ACC112 (cell line): Measurements from ENCODE around the gene MPI.
A peak's percentile ranks its signal among the peaks of the same experiment; 100 is the strongest.
"Not testable (repeated sequence)": the region's sequence is repeated elsewhere in the genome, so short reads cannot be mapped to it uniquely, and the experiment has no call there.

ENCODE experiments used
- H2AFZ ChIP-seq: fragments of 200-600 bp; sonication (generic); one replicate; pipeline ENCODE4 v1.6.0; 2017; ENCODE audit warnings: antibody characterized with exemption, low read length; ENCODE audit not compliant: unreplicated experiment
- H3K27ac ChIP-seq: fragments of 200-600 bp; sonication (generic); 2 replicates; pipeline ENCODE4 v1.5.1; 2014; ENCODE audit warnings: low read depth, mild to moderate bottlenecking, antibody characterized with exemption, low read length, moderate library complexity
- H3K27me3 ChIP-seq: fragments of 200-600 bp; sonication (generic); 2 replicates; pipeline ENCODE4 v1.6.1; 2014; ENCODE audit warnings: mild to moderate bottlenecking, antibody characterized with exemption, low read length, moderate library complexity, mixed read lengths; ENCODE audit not compliant: insufficient read depth
- H3K36me3 ChIP-seq: fragments of 200-600 bp; sonication (generic); 2 replicates; pipeline ENCODE4 v1.6.1; 2016; ENCODE audit warnings: mild to moderate bottlenecking, antibody characterized with exemption, low read length, moderate library complexity, mixed read lengths; ENCODE audit not compliant: insufficient read depth
- H3K4me1 ChIP-seq: fragments of 200-600 bp; sonication (generic); one replicate; pipeline ENCODE4 v1.6.1; 2016; ENCODE audit warnings: low read length, mixed read lengths; ENCODE audit not compliant: insufficient read depth, unreplicated experiment, control insufficient read depth
- H3K4me3 ChIP-seq: fragments of 200-600 bp; sonication (generic); 2 replicates; pipeline ENCODE4 v1.5.1; 2014; ENCODE audit warnings: mild to moderate bottlenecking, low read depth, low read length
- H3K79me2 ChIP-seq: fragments of 200-600 bp; sonication (generic); one replicate; pipeline ENCODE4 v1.6.0; 2016; ENCODE audit warnings: low read length; ENCODE audit not compliant: control insufficient read depth, unreplicated experiment, insufficient read depth

The MPI gene

DNA sequence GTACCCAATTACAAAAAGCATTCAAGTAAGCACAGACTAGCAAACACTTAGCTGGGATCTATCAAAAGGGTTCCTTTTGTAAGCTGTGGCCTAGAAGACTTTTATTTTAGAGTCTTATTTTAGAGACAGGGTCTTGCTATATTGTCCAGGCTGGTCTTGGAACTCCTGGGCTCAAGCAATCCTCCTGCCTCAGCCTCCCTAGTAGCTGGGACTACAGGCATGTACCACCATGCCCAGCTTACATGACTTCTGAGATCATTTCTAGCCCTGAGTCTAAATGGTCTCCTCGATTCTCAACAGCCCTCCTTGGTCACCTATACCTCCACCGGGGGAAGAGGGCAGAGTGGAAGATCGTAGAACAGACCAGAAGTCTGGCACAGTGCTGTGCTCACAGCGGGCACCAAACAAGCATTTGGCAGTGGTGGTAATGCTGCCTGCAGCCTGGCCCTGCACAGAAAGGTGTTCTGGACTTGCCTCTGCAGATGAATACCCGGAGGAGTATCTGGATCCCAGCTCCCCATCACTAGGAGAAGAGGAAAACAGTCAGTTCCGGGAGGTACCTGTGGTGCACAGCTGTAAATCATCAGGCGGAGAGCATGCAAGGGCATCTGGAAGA lies 14.5 kb downstream of the MPI start:
- Histone ChIP-seq H3K4me1 (peaks cover 15% of the 10 kb centered on the region), H3K27ac (no peak overlapping the region), H3K36me3 (peaks cover 26% of the 10 kb centered on the region; the same call in 1 of the 2 replicates), H3K27me3 (no peaks in the 10 kb centered on the region), H2AFZ (no peak overlapping the region), H3K79me2 (peaks cover 25% of the 10 kb centered on the region), H3K4me3 (peak overlapping the region; percentile 77)

GRCh38 chr15:74906067-74906449 lies 16.2 kb downstream of the MPI start:
- H3K79me2 ChIP-seq: peaks cover 25% of the 10 kb centered on the region

DNA sequence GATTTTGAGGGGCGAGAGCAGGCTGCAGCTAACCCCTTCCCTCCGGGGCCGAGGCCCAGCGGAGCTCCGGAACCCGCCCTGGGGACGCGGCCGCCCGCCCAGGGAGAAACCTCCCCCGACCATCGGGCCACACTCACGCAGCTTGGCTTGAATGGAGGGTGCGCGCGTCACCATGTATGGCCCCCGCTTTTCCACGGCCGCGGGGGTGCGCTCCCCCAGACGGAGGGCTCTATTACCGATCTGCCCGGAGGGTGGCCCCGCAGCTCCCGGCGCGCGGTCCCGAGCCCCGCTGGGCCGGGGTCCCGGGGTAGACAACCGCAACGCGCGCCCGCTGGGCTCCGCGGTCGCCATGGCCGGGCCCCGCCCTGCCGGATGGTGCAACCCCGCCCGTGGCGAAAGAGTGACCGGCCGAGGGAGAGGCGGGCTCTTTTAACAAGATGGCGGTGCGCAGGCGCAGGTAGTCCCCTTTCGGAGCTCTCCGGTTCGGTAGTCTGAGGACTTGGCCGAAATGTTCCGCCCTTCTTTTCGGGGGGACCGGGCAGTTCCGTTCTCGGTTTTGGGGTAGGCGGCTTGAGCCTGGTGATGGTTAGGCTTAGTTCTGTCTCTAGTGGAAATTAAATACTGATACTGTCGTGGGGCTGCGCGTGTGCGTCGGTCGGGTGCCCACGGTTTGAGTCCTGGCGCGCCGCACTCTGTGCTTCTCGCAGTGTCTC lies 16.8 kb downstream of the MPI start, which contains the start of gene FAM219B:
Gene FAM219B (minus strand): TSS at position 402 of the 713 bp plus-strand sequence. CDS start 51 bp downstream, at position 351.
- Histone ChIP-seq H3K79me2 (peaks cover 25% of the 10 kb centered on the region), H3K4me3 (peak within 1 kb of the TSS; percentile 77), H2AFZ (peak within 1 kb of the TSS; percentile 74), H3K27ac (peak within 1 kb of the TSS; percentile 56), H3K27me3 (no peaks in the 10 kb centered on the region), H3K4me1 (peaks cover 15% of the 10 kb centered on the region), H3K36me3 (peaks cover 15% of the 10 kb centered on the region; the same call in 1 of the 2 replicates)

More at GRCh38 chr15:74906067-74906449, 16.2 kb downstream of the MPI start:
- Histone ChIP-seq H3K36me3 (peaks cover 14% of the 10 kb centered on the region; the same call in 1 of the 2 replicates), H3K27me3 (no peaks in the 10 kb centered on the region), H3K4me1 (peaks cover 15% of the 10 kb centered on the region), H3K4me3 (peak overlapping the region; percentile 77), H2AFZ (peak overlapping the region; percentile 74), H3K27ac (peak overlapping the region; percentile 56)

- Histone ChIP-seq H3K79me2 (peaks cover 25% of the 10 kb centered on the region), H2AFZ (peak overlapping the region; percentile 74), H3K4me3 (peak overlapping the region; percentile 77), H3K27ac (peak overlapping the region; percentile 7; the same call in 1 of the 2 replicates), H3K36me3 (peaks cover 16% of the 10 kb centered on the region; the same call in 1 of the 2 replicates), H3K4me1 (peaks cover 15% of the 10 kb centered on the region), H3K27me3 (no peaks in the 10 kb centered on the region)
These were observed 17.5 kb downstream of the MPI start for GRCh38 chr15:74907163-74907870.

GRCh38 chr15:74908635-74909034 lies 18.8 kb downstream of the MPI start:
- H3K27ac ChIP-seq: no peak overlapping the region
- H3K4me1 ChIP-seq: peaks cover 15% of the 10 kb centered on the region

GRCh38 chr15:74913041-74913440 lies 23.2 kb downstream of the MPI start:
- Histone ChIP-seq H3K4me3 (no peak overlapping the region), H3K27ac (no peak overlapping the region), H3K4me1 (no peaks in the 10 kb centered on the region), H3K79me2 (no peaks in the 10 kb centered on the region), H3K27me3 (no peaks in the 10 kb centered on the region), H3K36me3 (peaks cover 5% of the 10 kb centered on the region; the same call in 1 of the 2 replicates), H2AFZ (no peak overlapping the region)

More at GRCh38 chr15:74908635-74909034, 18.8 kb downstream of the MPI start:
- no peak overlapping the region for H2AFZ ChIP-seq
- H3K4me3 ChIP-seq: no peak overlapping the region
- H3K79me2 ChIP-seq: peaks cover 21% of the 10 kb centered on the region
- no peaks in the 10 kb centered on the region for H3K27me3 ChIP-seq
- peaks cover 14% of the 10 kb centered on the region; the same call in 1 of the 2 replicates for H3K36me3 ChIP-seq

- not testable (repeated sequence) for H3K79me2 ChIP-seq, H2AFZ ChIP-seq, H3K27me3 ChIP-seq, H3K4me1 ChIP-seq, H3K4me3 ChIP-seq, H3K27ac ChIP-seq, H3K36me3 ChIP-seq
These were observed 24.0 kb downstream of the MPI start for GRCh38 chr15:74913799-74914198.

DNA sequence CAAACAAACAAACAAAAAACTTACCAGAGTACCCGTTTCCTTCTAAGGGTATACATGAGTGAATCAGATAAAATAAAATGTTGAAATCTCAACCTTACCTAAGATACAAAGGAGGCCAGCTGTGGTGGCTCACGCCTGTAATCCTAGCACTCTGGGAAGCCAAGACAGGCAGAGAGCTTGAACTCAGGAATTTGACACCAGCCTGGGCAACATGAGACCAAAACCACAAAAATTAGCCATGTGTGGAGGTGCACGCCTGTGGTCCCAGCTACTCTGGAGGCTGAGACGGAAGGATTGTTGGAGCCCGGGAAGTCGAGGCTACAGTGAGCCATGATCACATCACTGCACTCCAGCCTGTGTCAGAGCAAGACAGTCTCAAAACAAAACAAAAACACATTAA lies 27.8 kb downstream of the MPI start:
- no peak overlapping the region for H3K27ac ChIP-seq

DNA sequence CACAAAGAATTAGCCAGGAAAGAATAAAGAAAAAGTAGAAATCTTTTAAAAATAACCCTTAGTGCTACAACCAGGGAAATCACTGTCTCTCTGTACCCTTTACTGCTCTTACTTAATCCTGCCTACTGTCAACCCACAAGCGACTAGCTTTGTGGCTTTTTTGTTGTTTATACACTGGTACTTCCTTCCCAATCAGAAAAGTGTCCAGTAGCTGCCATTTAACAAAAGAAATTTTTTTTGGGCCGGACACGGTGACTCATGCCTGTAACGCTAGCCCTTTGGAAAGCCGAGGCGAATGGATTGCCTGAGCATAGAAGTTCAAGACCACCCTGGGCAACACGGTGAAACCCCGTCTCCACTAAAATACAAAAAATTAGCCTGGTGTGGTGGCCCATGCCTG lies 30.6 kb downstream of the MPI start:
- Histone ChIP-seq H3K27me3 (no peaks in the 10 kb centered on the region), H3K27ac (no peak overlapping the region), H3K79me2 (no peaks in the 10 kb centered on the region)

More for the DNA sequence above, 27.8 kb downstream of the MPI start:
- peaks cover 15% of the 10 kb centered on the region for H3K36me3 ChIP-seq
- H3K27me3 ChIP-seq: no peaks in the 10 kb centered on the region
- no peaks in the 10 kb centered on the region for H3K4me1 ChIP-seq
- H2AFZ ChIP-seq: no peak overlapping the region
- H3K79me2 ChIP-seq: no peaks in the 10 kb centered on the region
- no peak overlapping the region for H3K4me3 ChIP-seq

GRCh38 chr15:74924525-74924924 lies 34.7 kb downstream of the MPI start:
- no peaks in the 10 kb centered on the region for H3K27me3 ChIP-seq
- H3K4me1 ChIP-seq: no peaks in the 10 kb centered on the region
- H3K36me3 ChIP-seq: peaks cover 34% of the 10 kb centered on the region
- H3K27ac ChIP-seq: no peak overlapping the region
- no peak overlapping the region for H3K4me3 ChIP-seq
- peaks cover 14% of the 10 kb centered on the region for H3K79me2 ChIP-seq
- no peak overlapping the region for H2AFZ ChIP-seq

More for the DNA sequence above, 30.6 kb downstream of the MPI start:
- no peak overlapping the region for H2AFZ ChIP-seq
- H3K4me3 ChIP-seq: no peak overlapping the region
- no peaks in the 10 kb centered on the region for H3K4me1 ChIP-seq
- peaks cover 21% of the 10 kb centered on the region for H3K36me3 ChIP-seq
